HCT116 (cell line): ENCODE data around the gene CRYGN. TPM values are rescaled to one million over a fixed set of nuclear protein-coding genes. Genes with fewer than 3 reads are reported as not detected.

Experiments
- ATAC-seq: fragments of 200-7000 bp; cut with Tn5 transposase; 2 replicates; pipeline ENCODE4 v1.9.1; 2020; ENCODE audit warnings: mild to moderate bottlenecking, moderate library complexity
- BruUV-seq: library from RNA; stranded (reverse); fragments of 400-500 nt; replicated peaks from 2 replicates; lab custom pipeline; 2021; lab: Mats Ljungman, UMichigan
- CTCF ChIA-PET: fragments of 300-600 bp; sonication (Branson Sonifier 250); formaldehyde crosslinking; loops from one replicate; lab custom pipeline; 2021; ENCODE audit warnings: antibody characterized with exemption; lab: Charles Lee
- POLR2A ChIA-PET: fragments of 300-600, 350-600 bp; sonication (Branson Sonifier 250); formaldehyde crosslinking; loops from one replicate; lab custom pipeline; 2021; ENCODE audit warnings: antibody characterized with exemption; lab: Charles Lee
- RAD21 ChIA-PET, 2 experiments: fragments of 300-600 bp; sonication (Branson Sonifier 250); formaldehyde crosslinking; loops; one replicate each; lab custom pipeline; 2023; ENCODE audit warnings: low total read pairs in 2 of 2; ENCODE audit not compliant: uncharacterized antibody in 2 of 2, unreplicated experiment in 2 of 2, low non-redundant PET in 1 of 2; lab: Charles Lee
- DNase-seq: peaks from one replicate; pipeline ENCODE4 v3.0.0-alpha.2; 2010; ENCODE audit warnings: low read depth, low spot score
- H2AFZ ChIP-seq: fragments of 200-600 bp; shearing (Covaris generic), sonication (generic); 2 replicates; pipeline ENCODE4 v1.6.1; 2017; ENCODE audit warnings: low read depth, mixed run types, mixed read lengths, antibody characterized with exemption, low read length; ENCODE audit not compliant: poor library complexity, severe bottlenecking
- H3K27ac ChIP-seq: 2 replicates; pipeline ENCODE4 v1.5.1; 2012; ENCODE audit warnings: low read depth, low read length
- H3K27me3 ChIP-seq: fragments of 200-600 bp; sonication (generic); 2 replicates; pipeline ENCODE4 v1.6.1; 2016; ENCODE audit warnings: mixed run types, low read length, mixed read lengths; ENCODE audit not compliant: insufficient read depth
- H3K36me3 ChIP-seq, 2 experiments: fragments of 200-500 bp in 1 of 2; fragments of 200-600 bp in 1 of 2; sonication (Bioruptor generic) in 1 of 2; sonication (generic) in 1 of 2; 2 replicates each; pipeline versions ENCODE4 v1.5.1 to v1.6.1; 2014 to 2016; ENCODE audit warnings: low read length in 2 of 2, inconsistent platforms in 1 of 2, mixed read lengths in 1 of 2, mixed run types in 1 of 2; ENCODE audit not compliant: insufficient read depth in 2 of 2, control insufficient read depth in 1 of 2
- H3K4me1 ChIP-seq, 2 experiments: fragments of 200-600 bp in 1 of 2; sonication (generic) in 1 of 2; 2 replicates each; pipeline versions ENCODE4 v1.5.1 to v1.6.1; 2012 to 2017; ENCODE audit warnings: low read length in 2 of 2, inconsistent platforms in 1 of 2, mild to moderate bottlenecking in 1 of 2, mixed read lengths in 1 of 2, mixed run types in 1 of 2, moderate library complexity in 1 of 2; ENCODE audit not compliant: insufficient read depth in 2 of 2, control insufficient read depth in 1 of 2
- H3K4me2 ChIP-seq: fragments of 200-600 bp; sonication (generic); 2 replicates; pipeline ENCODE4 v1.6.1; 2017; ENCODE audit warnings: mixed run types, low read length, mixed read lengths
- H3K4me3 ChIP-seq, 2 experiments: fragments of 200-600 bp in 1 of 2; sonication (generic) in 1 of 2; replicated peaks in 1 of 2; 2 replicates each; pipeline ENCODE4 v1.5.1; 2011 to 2016; ENCODE audit warnings: low read length in 2 of 2, control low read depth in 1 of 2, low read depth in 1 of 2, mild to moderate bottlenecking in 1 of 2, mixed read lengths in 1 of 2, mixed run types in 1 of 2
- H3K79me2 ChIP-seq: fragments of 200-600 bp; sonication (generic); 2 replicates; pipeline ENCODE4 v1.6.1; 2017; ENCODE audit warnings: mild to moderate bottlenecking, mixed run types, low read length, moderate library complexity, mixed read lengths; ENCODE audit not compliant: insufficient read depth
- H3K9ac ChIP-seq: fragments of 200-600 bp; sonication (generic); 2 replicates; pipeline ENCODE4 v1.6.1; 2016; ENCODE audit warnings: low read length, mixed read lengths
- H3K9me2 ChIP-seq: fragments of 200-600 bp; sonication (generic), shearing (Covaris generic); 2 replicates; pipeline ENCODE4 v1.6.1; 2017; ENCODE audit warnings: mixed run types, mild to moderate bottlenecking, moderate library complexity; ENCODE audit not compliant: insufficient read depth
- H3K9me3 ChIP-seq, 2 experiments: fragments of 200-500 bp in 1 of 2; fragments of 200-600 bp in 1 of 2; sonication (Bioruptor generic) in 1 of 2; sonication (generic) in 1 of 2; 2 replicates each; pipeline ENCODE4 v1.6.1; 2014 to 2017; ENCODE audit warnings: low read length in 2 of 2, mixed read lengths in 2 of 2, inconsistent platforms in 1 of 2, low read depth in 1 of 2, mild to moderate bottlenecking in 1 of 2, mixed run types in 1 of 2, moderate library complexity in 1 of 2; ENCODE audit not compliant: control insufficient read depth in 1 of 2, insufficient read depth in 1 of 2
- H4K20me1 ChIP-seq: fragments of 200-600 bp; sonication (generic), shearing (Covaris generic); 2 replicates; pipeline ENCODE4 v1.6.1; 2017; ENCODE audit warnings: mixed run types, mild to moderate bottlenecking, moderate library complexity; ENCODE audit not compliant: insufficient read depth
- ATF3 ChIP-seq: IDR thresholded peaks from 2 replicates; pipeline ENCODE4 v1.6.1; 2012
- CBX3 ChIP-seq: IDR thresholded peaks from 2 replicates; pipeline ENCODE4 v1.6.1; 2012; ENCODE audit warnings: low read depth
- CEBPB ChIP-seq: IDR thresholded peaks from 2 replicates; pipeline ENCODE4 v1.6.1; 2012; ENCODE audit warnings: low read depth
- EGR1 ChIP-seq: IDR thresholded peaks from 2 replicates; pipeline ENCODE4 v1.6.1; 2012; ENCODE audit warnings: low read depth
- EZH2 ChIP-seq: fragments of 200-600 bp; sonication (generic); IDR thresholded peaks from 2 replicates; pipeline ENCODE4 v1.6.1; 2017; ENCODE audit warnings: antibody characterized with exemption, mixed run types
- EZH2phosphoT487 ChIP-seq: fragments of 200-600 bp; IDR thresholded peaks from 2 replicates; pipeline ENCODE4 v1.6.1; 2018; ENCODE audit warnings: antibody characterized with exemption, borderline replicate concordance
- RAD21 ChIP-seq: IDR thresholded peaks from 2 replicates; pipeline ENCODE4 v1.6.1; 2012; ENCODE audit warnings: low read depth, mild to moderate bottlenecking
- SRF ChIP-seq: IDR thresholded peaks from 2 replicates; pipeline ENCODE4 v1.6.1; 2012; ENCODE audit warnings: low read depth
- YY1 ChIP-seq: IDR thresholded peaks from 2 replicates; pipeline ENCODE4 v1.6.1; 2011; ENCODE audit warnings: low read length, low read depth, moderate library complexity, mild to moderate bottlenecking; ENCODE audit not compliant: insufficient replicate concordance; ENCODE audit errors: extremely low read depth
- intact Hi-C: fragments of 100-400 bp; cut with micrococcal nuclease; formaldehyde crosslinking; loops from 2 replicates; pipeline ENCODE4 v1.10.0; 2022
- total RNA-seq: library from RNA; stranded (reverse); gene quantifications from one replicate; pipeline ENCODE4 v1.2.1, GENCODE V29; 2021; ENCODE audit not compliant: unreplicated experiment
- TF ChIP-seq, protein P1 (sequence below): IDR thresholded peaks from 2 replicates; pipeline ENCODE4 v1.6.1; 2012; ENCODE audit warnings: low read depth
- TF ChIP-seq, protein P2 (sequence below): IDR thresholded peaks from 2 replicates; pipeline ENCODE4 v1.6.1; 2011; ENCODE audit warnings: mild to moderate bottlenecking, low read length, moderate library complexity; ENCODE audit not compliant: insufficient replicate concordance; ENCODE audit errors: extremely low read depth

CRYGN gene
- total RNA-seq, 1 experiment from 2014 or later, result not detected

GRCh38 chr7:151382079-151382885, 57.7 kb downstream of the CRYGN start:
- POLR2A ChIA-PET, result no interaction called here
- DNase-seq (no peak), ATAC-seq (no peak)
- TF ChIP-seq EGR1, result no peak
- no peak for TF ChIP-seq RAD21
- no peak for TF ChIP-seq CBX3
- TF ChIP-seq ATF3, result no peak
- no peak for TF ChIP-seq EZH2
- Histone ChIP-seq H2AFZ (no peak overlapping the region), H3K9me3 (no peaks in the 10 kb centered on the region), H3K9me2 (no peaks in the 10 kb centered on the region), H3K79me2 (no peaks in the 10 kb centered on the region), H3K36me3 (no peaks in the 10 kb centered on the region), H3K4me1 (peaks cover 6 to 7% of the 10 kb centered on the region in 2 experiments; a peak in 2 of 4 replicates), H3K27me3 (no peaks in the 10 kb centered on the region), H4K20me1 (no peaks in the 10 kb centered on the region), H3K9ac (no peak overlapping the region), H3K4me2 (no peak overlapping the region), H3K27ac (no peak overlapping the region), H3K4me3 (no peak overlapping the region)
- CTCF ChIA-PET, result no interaction called here
- intact Hi-C loops, result no loop called here
- RAD21 ChIA-PET, result no interaction called here
- BruUV-seq, result no TSS peak

DNA sequence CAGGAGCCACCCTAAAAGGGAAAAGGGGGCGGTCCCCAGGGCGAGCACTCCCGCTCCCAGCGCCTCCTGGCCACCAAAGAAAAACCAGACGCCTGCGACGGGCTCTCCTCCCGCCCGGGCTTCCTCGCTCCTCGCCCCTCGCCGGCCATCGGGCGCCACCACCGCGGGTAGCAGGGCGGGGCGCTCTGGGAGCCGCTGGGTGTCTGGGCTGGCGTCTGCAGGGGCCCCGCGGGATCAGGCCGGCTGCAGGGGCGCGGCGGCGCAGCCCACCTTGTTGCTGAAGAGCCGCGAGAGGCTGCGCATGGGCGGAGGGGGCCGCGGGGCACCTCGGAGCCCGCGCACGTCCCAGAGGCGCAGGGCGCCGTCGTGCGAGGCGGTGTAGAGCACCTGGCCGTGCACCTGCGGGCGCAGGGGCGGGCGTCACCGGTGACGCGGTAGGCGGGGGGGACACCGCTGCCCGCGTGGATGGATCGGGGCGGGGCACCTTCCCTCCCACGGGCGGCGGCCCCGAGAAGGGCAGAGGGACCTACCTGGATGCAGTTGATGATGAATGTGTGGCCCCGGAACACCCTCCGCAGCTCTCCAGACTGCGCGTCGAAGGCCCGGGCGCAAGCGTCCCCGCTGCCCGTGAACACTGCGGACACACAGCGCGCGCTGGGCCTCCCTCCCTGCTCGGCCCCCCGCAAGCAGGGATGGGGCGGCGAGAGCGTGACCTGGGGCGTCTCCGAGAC, 58.4 kb downstream of the CRYGN start:
- no TSS peak for BruUV-seq
- Histone ChIP-seq H3K36me3 (no peaks in the 10 kb centered on the region; a peak in 1 of 4 replicates), H3K27ac (no peak overlapping the region), H3K9me3 (no peaks in the 10 kb centered on the region), H3K4me1 (peaks cover 4% of the 10 kb centered on the region in 2 experiments; a peak in 2 of 4 replicates), H4K20me1 (no peaks in the 10 kb centered on the region), H3K9me2 (no peaks in the 10 kb centered on the region), H3K4me3 (no peak overlapping the region), H3K9ac (no peak overlapping the region), H3K79me2 (no peaks in the 10 kb centered on the region), H2AFZ (no peak overlapping the region), H3K4me2 (no peak overlapping the region), H3K27me3 (no peaks in the 10 kb centered on the region)
- ChIA-PET POLR2A (no interaction called here), RAD21 (no interaction called here), CTCF (no interaction called here)
- intact Hi-C loops, result no loop called here
- ATAC-seq (no peak), DNase-seq (no peak)
- TF ChIP-seq CBX3 (no peak), YY1 (no peak), ATF3 (no peak), EZH2phosphoT487 (no peak), SRF (no peak), CEBPB (no peak)
- TF ChIP-seq, protein P1, sequence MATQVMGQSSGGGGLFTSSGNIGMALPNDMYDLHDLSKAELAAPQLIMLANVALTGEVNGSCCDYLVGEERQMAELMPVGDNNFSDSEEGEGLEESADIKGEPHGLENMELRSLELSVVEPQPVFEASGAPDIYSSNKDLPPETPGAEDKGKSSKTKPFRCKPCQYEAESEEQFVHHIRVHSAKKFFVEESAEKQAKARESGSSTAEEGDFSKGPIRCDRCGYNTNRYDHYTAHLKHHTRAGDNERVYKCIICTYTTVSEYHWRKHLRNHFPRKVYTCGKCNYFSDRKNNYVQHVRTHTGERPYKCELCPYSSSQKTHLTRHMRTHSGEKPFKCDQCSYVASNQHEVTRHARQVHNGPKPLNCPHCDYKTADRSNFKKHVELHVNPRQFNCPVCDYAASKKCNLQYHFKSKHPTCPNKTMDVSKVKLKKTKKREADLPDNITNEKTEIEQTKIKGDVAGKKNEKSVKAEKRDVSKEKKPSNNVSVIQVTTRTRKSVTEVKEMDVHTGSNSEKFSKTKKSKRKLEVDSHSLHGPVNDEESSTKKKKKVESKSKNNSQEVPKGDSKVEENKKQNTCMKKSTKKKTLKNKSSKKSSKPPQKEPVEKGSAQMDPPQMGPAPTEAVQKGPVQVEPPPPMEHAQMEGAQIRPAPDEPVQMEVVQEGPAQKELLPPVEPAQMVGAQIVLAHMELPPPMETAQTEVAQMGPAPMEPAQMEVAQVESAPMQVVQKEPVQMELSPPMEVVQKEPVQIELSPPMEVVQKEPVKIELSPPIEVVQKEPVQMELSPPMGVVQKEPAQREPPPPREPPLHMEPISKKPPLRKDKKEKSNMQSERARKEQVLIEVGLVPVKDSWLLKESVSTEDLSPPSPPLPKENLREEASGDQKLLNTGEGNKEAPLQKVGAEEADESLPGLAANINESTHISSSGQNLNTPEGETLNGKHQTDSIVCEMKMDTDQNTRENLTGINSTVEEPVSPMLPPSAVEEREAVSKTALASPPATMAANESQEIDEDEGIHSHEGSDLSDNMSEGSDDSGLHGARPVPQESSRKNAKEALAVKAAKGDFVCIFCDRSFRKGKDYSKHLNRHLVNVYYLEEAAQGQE, result no peak
- TF ChIP-seq, protein P2, sequence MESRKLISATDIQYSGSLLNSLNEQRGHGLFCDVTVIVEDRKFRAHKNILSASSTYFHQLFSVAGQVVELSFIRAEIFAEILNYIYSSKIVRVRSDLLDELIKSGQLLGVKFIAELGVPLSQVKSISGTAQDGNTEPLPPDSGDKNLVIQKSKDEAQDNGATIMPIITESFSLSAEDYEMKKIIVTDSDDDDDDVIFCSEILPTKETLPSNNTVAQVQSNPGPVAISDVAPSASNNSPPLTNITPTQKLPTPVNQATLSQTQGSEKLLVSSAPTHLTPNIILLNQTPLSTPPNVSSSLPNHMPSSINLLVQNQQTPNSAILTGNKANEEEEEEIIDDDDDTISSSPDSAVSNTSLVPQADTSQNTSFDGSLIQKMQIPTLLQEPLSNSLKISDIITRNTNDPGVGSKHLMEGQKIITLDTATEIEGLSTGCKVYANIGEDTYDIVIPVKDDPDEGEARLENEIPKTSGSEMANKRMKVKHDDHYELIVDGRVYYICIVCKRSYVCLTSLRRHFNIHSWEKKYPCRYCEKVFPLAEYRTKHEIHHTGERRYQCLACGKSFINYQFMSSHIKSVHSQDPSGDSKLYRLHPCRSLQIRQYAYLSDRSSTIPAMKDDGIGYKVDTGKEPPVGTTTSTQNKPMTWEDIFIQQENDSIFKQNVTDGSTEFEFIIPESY, result no peak
